Stomach smooth muscle (tissue), 2 donors: ENCODE results near the gene EMC9.
A peak's percentile ranks its signal among the peaks of the same experiment; 100 is the strongest.

Experiments
- H3K27ac ChIP-seq: one replicate; pipeline ENCODE4 v1.7.0; 2013; ENCODE audit warnings: mild to moderate bottlenecking, low read length, inconsistent platforms
- H3K27me3 ChIP-seq, 2 donors: one replicate each; pipeline ENCODE4 v1.7.0; 2013; ENCODE audit warnings: low read length in 2 of 2; ENCODE audit not compliant: insufficient read depth in 2 of 2, control insufficient read depth in 1 of 2
- H3K36me3 ChIP-seq, 2 donors: one replicate each; pipeline ENCODE4 v1.7.0; 2013; ENCODE audit warnings: low read length in 2 of 2; ENCODE audit not compliant: control insufficient read depth in 2 of 2, insufficient read depth in 2 of 2
- H3K4me1 ChIP-seq: one replicate; pipeline ENCODE4 v1.7.0; 2013; ENCODE audit warnings: low read length; ENCODE audit not compliant: control insufficient read depth, insufficient read depth
- H3K4me3 ChIP-seq, 2 donors: one replicate each; pipeline ENCODE4 v1.7.0; 2013; ENCODE audit warnings: low read length in 2 of 2
- H3K9ac ChIP-seq, 2 donors: one replicate each; pipeline ENCODE4 v1.7.0; 2013; ENCODE audit warnings: low read length in 2 of 2, mild to moderate bottlenecking in 1 of 2
- H3K9me3 ChIP-seq, 2 donors: one replicate each; pipeline ENCODE4 v1.7.0; 2013; ENCODE audit warnings: low read length in 2 of 2; ENCODE audit not compliant: control insufficient read depth in 2 of 2
- donor health status: healthy.
- donor health status: Pancreatic carcinoma.

The EMC9 gene

DNA sequence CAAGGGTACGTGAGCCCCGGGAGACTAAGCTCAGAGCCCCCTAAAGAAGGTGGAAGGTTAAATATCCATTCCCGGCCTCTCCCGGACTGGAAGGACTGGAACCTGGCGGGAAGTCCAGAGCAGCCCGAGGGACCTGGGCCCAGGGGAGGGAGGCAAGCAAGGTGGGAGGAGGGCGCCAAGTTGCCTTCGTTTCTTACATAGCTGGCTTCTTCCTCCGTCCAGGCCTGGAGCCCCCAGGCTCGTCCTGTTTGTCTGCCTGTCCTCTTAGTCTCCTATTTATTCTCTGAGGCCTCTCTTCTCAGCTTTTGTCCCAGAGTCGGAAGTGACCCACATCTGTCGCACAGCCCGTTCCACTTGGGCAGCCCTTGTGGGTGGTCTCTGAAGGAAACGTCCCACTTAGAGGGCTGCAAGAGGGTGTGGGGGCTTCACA is 46.5 kb downstream of the EMC9 start:
- Histone ChIP-seq H3K4me3 (peak overlapping the region; percentile 82 to 84), H3K4me1 (peaks cover 19% of the 10 kb centered on the region), H3K9me3 (no peaks in the 10 kb centered on the region), H3K36me3 (peaks cover 0 to 2% of the 10 kb centered on the region in 2 donors), H3K27ac (peak overlapping the region; percentile 58), H3K27me3 (no peaks in the 10 kb centered on the region), H3K9ac (peak overlapping the region; percentile 68 to 80)

DNA sequence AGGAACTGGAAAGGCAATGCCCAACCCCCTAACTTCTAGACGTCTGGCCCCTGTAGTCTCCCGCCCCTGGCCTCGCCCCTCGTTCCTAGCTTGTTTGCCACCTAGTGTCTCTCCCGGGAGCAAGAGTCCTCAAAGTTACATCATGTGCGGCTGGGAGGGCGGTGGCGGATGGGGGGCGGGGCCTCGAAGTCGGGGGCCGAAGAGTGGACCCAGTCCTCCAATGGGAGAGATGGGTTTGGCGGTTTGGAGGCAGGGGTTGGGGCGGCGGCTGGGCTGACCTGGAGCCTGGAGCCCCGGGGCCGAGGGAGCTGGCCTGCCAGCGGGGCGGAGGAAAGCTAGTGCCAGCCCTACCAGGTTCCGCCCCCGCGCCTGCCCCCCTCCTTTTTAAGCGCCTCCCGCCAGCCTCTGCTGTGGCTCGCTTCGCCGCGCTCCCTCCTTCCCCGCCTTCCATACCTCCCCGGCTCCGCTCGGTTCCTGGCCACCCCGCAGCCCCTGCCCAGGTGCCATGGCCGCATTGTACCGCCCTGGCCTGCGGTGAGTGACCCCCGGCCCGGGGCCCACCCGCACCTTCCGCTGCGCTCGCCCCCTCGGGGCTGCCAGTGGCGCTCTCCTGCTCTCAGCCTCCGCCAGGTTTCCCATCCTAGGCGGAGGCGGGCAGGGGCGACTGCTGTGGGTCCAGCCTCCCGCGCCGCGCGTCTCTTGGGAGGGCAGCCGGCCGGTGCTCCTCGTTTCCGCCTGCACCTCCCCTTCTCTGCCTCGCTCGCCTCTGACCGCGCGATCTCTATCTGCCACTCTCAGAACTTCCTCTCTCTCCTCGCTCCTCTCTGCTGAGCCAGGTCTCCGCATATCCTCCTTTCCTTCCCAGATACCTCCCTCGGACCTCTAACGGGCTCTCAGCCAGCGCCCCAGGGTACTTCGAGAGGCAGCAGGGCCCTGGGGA is 47.2 kb downstream of the EMC9 start, which contains the start of gene PCK2:
Gene PCK2, plus strand, starts transcription at position 411 of the 940 bp plus-strand sequence. Its CDS starts 95 bp downstream, at position 506.
- Histone ChIP-seq H3K4me1 (peaks cover 19% of the 10 kb centered on the region), H3K36me3 (no peaks in the 10 kb centered on the region), H3K27ac (peak within 1 kb of the TSS; percentile 70), H3K4me3 (peak within 1 kb of the TSS; percentile 82 to 84), H3K9me3 (no peaks in the 10 kb centered on the region), H3K27me3 (no peaks in the 10 kb centered on the region), H3K9ac (peak within 1 kb of the TSS; percentile 68 to 80)

DNA sequence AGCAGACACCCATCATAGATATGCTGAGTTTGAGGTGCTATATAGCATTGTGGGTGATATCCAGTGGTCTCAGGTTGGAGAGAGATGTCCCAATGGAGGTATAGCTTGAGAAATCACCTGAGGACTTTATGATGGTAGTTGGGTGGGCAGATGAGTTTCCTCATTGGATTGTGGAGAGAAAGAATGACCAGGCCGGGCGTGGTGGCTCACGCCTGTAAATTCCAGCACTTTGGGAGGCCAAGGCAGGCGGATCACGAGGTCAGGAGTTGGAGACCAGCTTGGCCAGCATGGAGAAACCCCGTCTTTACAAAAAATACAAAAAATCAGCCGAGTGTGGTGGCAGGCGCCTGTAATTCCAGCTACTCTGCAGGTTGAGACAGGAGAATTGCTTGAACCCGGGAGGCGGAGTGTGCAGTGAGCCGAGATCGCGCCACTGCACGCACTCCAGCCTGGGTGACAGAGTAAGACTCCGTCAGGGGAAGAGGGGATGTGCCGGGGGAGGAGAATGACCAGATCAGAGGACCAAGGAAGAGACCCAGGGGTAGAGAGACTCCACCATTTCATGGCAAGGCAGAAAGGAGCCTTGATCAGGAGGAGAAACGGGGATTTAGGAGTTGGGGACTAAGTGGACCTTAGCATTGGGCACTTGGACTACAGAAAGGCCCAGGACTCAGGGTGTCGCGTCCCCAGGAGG is 48.0 kb downstream of the EMC9 start:
- Histone ChIP-seq H3K27ac (peak overlapping the region; percentile 70), H3K27me3 (no peaks in the 10 kb centered on the region), H3K36me3 (no peaks in the 10 kb centered on the region), H3K4me3 (peak overlapping the region; percentile 82 to 84), H3K9ac (peak overlapping the region; percentile 58 to 68), H3K9me3 (no peaks in the 10 kb centered on the region), H3K4me1 (peaks cover 19% of the 10 kb centered on the region)

DNA sequence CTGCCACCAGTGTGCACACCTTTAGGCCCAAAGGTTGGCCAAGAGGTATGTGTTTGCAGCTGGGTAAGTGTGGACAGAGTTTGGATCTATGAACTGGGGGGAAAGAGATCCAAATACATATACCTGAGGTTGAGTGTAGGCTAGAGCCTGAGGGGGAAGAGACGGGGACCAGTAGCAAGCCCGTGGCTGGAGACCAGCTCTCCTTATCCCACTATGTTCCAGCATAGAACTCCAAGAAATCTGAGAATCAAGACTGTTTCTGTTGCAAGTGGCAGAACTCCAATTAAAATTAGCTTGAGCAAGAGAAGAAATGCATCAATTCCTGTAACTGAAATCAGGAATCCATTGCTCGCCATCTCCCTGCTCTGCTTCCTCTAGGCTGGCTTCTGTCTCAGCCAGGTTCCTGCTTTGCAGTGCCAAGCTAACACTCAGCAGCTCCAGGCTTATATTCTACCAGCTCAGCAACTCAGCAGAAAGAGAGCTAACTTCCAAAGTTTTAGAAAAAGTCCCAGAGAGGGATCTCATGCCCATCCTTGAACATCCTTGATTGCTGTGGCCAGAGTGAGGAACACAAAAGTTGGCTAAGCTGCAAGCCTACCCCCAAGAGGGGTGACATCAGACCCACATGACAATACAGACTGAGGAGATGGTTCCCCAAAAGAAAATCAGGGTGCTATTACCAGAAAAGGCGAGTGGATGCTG is 48.7 kb downstream of the EMC9 start:
- H3K9me3 ChIP-seq = no peaks in the 10 kb centered on the region
- H3K27ac ChIP-seq = no peak overlapping the region
- no peak overlapping the region for H3K9ac ChIP-seq
- no peaks in the 10 kb centered on the region for H3K36me3 ChIP-seq
- H3K4me1 ChIP-seq = peaks cover 19% of the 10 kb centered on the region
- H3K4me3 ChIP-seq = no peak overlapping the region
- no peaks in the 10 kb centered on the region for H3K27me3 ChIP-seq

DNA sequence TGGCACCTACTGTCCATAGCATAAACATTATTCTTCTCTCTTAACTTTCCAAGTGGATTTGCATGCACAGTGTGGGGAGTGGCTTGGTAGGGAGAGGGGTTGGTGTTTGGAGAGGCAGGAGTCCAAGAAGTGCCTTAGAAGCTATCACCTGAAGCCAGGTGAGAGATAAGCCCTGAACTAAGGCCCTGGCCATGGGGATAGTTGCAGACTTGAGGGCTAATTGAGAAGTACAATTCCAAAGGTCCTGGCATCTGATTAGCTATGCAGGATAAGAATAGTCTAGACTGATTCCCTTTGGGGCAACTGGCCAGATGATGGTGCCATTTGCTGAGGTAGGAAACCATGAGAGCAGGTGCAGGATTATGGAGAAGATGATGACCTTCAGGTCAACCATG is 49.3 kb downstream of the EMC9 start:
- H3K4me1 ChIP-seq = peaks cover 19% of the 10 kb centered on the region
- no peak overlapping the region for H3K4me3 ChIP-seq
- H3K36me3 ChIP-seq = no peaks in the 10 kb centered on the region
- no peak overlapping the region for H3K27ac ChIP-seq
- no peak overlapping the region for H3K9ac ChIP-seq
- H3K9me3 ChIP-seq = no peaks in the 10 kb centered on the region
- no peaks in the 10 kb centered on the region for H3K27me3 ChIP-seq

DNA sequence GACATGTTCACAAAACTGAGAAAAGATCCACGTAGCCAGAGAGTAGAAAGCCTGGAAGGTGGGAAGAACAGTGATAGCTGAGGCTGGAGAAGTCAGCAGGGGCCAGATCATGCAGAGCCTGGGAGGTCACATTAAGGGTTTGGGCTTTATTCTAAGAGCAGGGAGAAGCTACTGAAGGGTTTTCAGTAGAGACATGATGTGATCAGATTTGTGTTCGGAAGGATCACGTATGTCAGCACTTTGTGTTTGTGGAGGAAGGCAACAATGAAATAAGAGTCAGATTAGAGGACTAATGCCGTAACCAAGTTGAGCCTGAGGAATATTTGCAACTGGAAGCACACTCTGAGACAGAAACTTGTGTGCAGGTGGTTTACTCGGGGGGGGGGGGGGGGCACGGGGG is 51.5 kb downstream of the EMC9 start:
- no peak overlapping the region for H3K4me3 ChIP-seq
- H3K4me1 ChIP-seq = peaks cover 12% of the 10 kb centered on the region
- H3K9me3 ChIP-seq = no peaks in the 10 kb centered on the region
- no peak overlapping the region for H3K27ac ChIP-seq
- H3K9ac ChIP-seq = no peak overlapping the region
- no peaks in the 10 kb centered on the region for H3K27me3 ChIP-seq
- no peaks in the 10 kb centered on the region for H3K36me3 ChIP-seq
